ENCODE measurements around the gene VCAM1.

GRCh38 chr1:100717218-100717617 lies 2.3 kb upstream of the VCAM1 start:
- TF ChIP-seq EZH2 (IDR thresholded peaks at IDR 0.05) (no peak), POLR2AphosphoS5 (IDR thresholded peaks at IDR 0.05; ENCODE audit: borderline replicate concordance, low read depth, low read length) (no peak)
